K562 (cell line): ENCODE measurements around the gene ANKRD13C. TPM values are rescaled to one million over a fixed set of nuclear protein-coding genes. Genes with fewer than 3 reads are reported as not detected.

Experiments
- CTCF ChIP-seq, 3 experiments: IDR thresholded peaks in 2 of 3; conservative IDR thresholded peaks in 1 of 3; 2 replicates each; pipeline ENCODE4 v1.5.1; 2011 to 2012; ENCODE audit warnings: low read length in 3 of 3, mild to moderate bottlenecking in 3 of 3, control low read depth in 2 of 3, improper control_type of control experiment in 1 of 3, inconsistent platforms in 1 of 3, low read depth in 1 of 3, mixed read lengths in 1 of 3, moderate library complexity in 1 of 3; ENCODE audit not compliant: insufficient read depth in 2 of 3
- E2F8 ChIP-seq: fragments of 450-650 bp; IDR thresholded peaks from 2 replicates; pipeline ENCODE4 v1.7.1; 2018; ENCODE audit warnings: mild to moderate bottlenecking, low read depth; ENCODE audit not compliant: partially characterized antibody
- ESRRB ChIP-seq: fragments of 250-450 bp; sonication (Bioruptor Pico); IDR thresholded peaks from 2 replicates; pipeline ENCODE4 v1.5.0; 2020; ENCODE audit warnings: mild to moderate bottlenecking, moderate library complexity, borderline replicate concordance
- EWSR1 ChIP-seq: fragments of 450-650 bp; IDR thresholded peaks from 2 replicates; pipeline ENCODE4 v1.6.1; 2018; ENCODE audit warnings: borderline replicate concordance, mild to moderate bottlenecking, low read depth, moderate library complexity; ENCODE audit not compliant: partially characterized antibody
- MAZ ChIP-seq, 2 experiments: fragments of 450-650 bp in 1 of 2; sonication (generic) in 1 of 2; formaldehyde crosslinking; IDR thresholded peaks in 1 of 2; conservative IDR thresholded peaks in 1 of 2; 2 replicates each; pipeline versions ENCODE4 v1.4.0 to v1.5.0; 2020; ENCODE audit warnings: mild to moderate bottlenecking in 1 of 2, missing genetic modification reagents in 1 of 2
- SAFB2 ChIP-seq: fragments of 200-400 bp; formaldehyde crosslinking; IDR thresholded peaks from 2 replicates; pipeline ENCODE4 v1.6.1; 2018; ENCODE audit warnings: borderline replicate concordance, low read length, low read depth, moderate library complexity; ENCODE audit not compliant: severe bottlenecking
- SNIP1 ChIP-seq: fragments of 450-650 bp; IDR thresholded peaks from 2 replicates; pipeline ENCODE4 v1.7.1; 2017; ENCODE audit warnings: low read depth, mild to moderate bottlenecking
- STAT6 ChIP-seq: sonication (generic); formaldehyde crosslinking; IDR thresholded peaks from 2 replicates; pipeline ENCODE4 v1.8.1; 2023; ENCODE audit warnings: mild to moderate bottlenecking, missing genetic modification reagents
- ZHX1 ChIP-seq: fragments of 150-350 bp; conservative IDR thresholded peaks from 2 replicates; pipeline ENCODE4 v1.6.1; 2014; ENCODE audit warnings: low read length
- ZNF274 ChIP-seq: IDR thresholded peaks from 2 replicates; pipeline ENCODE4 v1.6.1; 2011; ENCODE audit warnings: low read depth, mild to moderate bottlenecking, low read length, moderate library complexity, borderline replicate concordance
- ZNF311 ChIP-seq: fragments of 250-450 bp; sonication (Bioruptor Pico); IDR thresholded peaks from 2 replicates; pipeline ENCODE4 v1.4.0; 2020; ENCODE audit warnings: mild to moderate bottlenecking, moderate library complexity
- ZNF398 ChIP-seq: fragments of 250-450 bp; sonication (Bioruptor Pico); IDR thresholded peaks from 2 replicates; pipeline ENCODE4 v1.8.0; 2021; ENCODE audit warnings: moderate library complexity, mild to moderate bottlenecking, inconsistent platforms
- polyA plus RNA-seq, 8 experiments: library from polyadenylated mRNA; depleted of rRNA in 4 of 8; stranded (reverse) in 5 of 8; unstranded in 3 of 8; fragments of >200 nt; fragmentation: Nextera tagmentation in 2 of 8; fragmentation: Illumina TruSeq in 1 of 8; extraction: Ambion mirVana in 2 of 8; extraction: Trizol in 1 of 8; gene quantifications; 2 replicates each; pipeline versions ENCODE4 v1.2.1 to v1.2.3, GENCODE V29; 2011 to 2014; ENCODE audit warnings: inconsistent platforms in 1 of 8, missing spikeins in 1 of 8
- total RNA-seq, 7 experiments: library from RNA; depleted of rRNA in 6 of 7; stranded (reverse); fragments of >200 nt in 6 of 7; fragmentation: Illumina TruSeq in 2 of 7; extraction: Trizol in 2 of 7; gene quantifications; 2 replicates each; pipeline versions ENCODE4 v1.2.1 to v1.2.3, GENCODE V29; 2011 to 2021; ENCODE audit warnings: low replicate concordance in 1 of 7

ANKRD13C gene
- total and polyA plus RNA-seq, 9 of the 15 experiments (the other 6 are each of a cell fraction or from before 2014, with no cell fraction given), result 3.4 to 22.8 (median 12.5) TPM

- no peak for TF ChIP-seq STAT6 (CRISPR knock-in tag)
- TF ChIP-seq EWSR1, result no peak
- peak; percentile 3 to 26 (median 10); a peak in 2 of 6 replicates for TF ChIP-seq CTCF (IDR thresholded peaks at IDR 0.05 in 2 of 3, conservative IDR thresholded peaks at IDR 0.05 in 1 of 3; ENCODE audit: insufficient read depth in 2 of 3, low read depth in 1 of 3, low read length in 3 of 3)
- no peak for TF ChIP-seq SAFB2
- TF ChIP-seq ZHX1, result no peak
- TF ChIP-seq ZNF398 (CRISPR knock-in tag), result no peak
- peak; percentile 71 to 82; a peak in 3 of 4 replicates for TF ChIP-seq MAZ (CRISPR knock-in tag; conservative IDR thresholded peaks at IDR 0.05 in 1 of 2, IDR thresholded peaks at IDR 0.05 in 1 of 2)
- TF ChIP-seq ZNF311 (CRISPR knock-in tag), result no peak
- no peak for TF ChIP-seq ZNF274
- no peak for TF ChIP-seq ESRRB (CRISPR knock-in tag)
- no peak for TF ChIP-seq SNIP1
- no peak for TF ChIP-seq E2F8
Observed at GRCh38 chr1:70221238-70222121, 133.0 kb downstream of the ANKRD13C start, which contains the start of gene SRSF11 (continued).
